ENCODE results near the gene PCSK5.

DNA sequence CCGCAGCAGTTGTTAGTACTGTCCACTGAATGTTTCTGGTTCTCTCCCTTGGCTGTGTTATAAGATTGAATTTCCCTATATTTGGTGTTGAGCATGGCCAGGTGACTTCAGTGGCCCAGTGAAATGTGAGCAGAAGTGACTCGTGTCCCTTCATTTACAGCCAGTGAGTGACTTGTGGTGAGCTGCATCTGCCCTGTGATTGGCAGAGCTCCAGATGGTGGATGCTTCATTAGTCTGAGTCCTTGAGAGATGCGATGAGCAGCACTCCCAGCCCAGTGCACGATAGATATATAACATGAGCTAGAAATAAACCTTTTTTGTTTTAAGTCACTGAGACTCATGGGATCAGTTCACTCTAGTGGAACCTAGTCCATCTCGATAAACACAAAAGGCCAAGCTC lies 19.3 kb downstream of the PCSK5 start:
- TF ChIP-seq, protein P1, sequence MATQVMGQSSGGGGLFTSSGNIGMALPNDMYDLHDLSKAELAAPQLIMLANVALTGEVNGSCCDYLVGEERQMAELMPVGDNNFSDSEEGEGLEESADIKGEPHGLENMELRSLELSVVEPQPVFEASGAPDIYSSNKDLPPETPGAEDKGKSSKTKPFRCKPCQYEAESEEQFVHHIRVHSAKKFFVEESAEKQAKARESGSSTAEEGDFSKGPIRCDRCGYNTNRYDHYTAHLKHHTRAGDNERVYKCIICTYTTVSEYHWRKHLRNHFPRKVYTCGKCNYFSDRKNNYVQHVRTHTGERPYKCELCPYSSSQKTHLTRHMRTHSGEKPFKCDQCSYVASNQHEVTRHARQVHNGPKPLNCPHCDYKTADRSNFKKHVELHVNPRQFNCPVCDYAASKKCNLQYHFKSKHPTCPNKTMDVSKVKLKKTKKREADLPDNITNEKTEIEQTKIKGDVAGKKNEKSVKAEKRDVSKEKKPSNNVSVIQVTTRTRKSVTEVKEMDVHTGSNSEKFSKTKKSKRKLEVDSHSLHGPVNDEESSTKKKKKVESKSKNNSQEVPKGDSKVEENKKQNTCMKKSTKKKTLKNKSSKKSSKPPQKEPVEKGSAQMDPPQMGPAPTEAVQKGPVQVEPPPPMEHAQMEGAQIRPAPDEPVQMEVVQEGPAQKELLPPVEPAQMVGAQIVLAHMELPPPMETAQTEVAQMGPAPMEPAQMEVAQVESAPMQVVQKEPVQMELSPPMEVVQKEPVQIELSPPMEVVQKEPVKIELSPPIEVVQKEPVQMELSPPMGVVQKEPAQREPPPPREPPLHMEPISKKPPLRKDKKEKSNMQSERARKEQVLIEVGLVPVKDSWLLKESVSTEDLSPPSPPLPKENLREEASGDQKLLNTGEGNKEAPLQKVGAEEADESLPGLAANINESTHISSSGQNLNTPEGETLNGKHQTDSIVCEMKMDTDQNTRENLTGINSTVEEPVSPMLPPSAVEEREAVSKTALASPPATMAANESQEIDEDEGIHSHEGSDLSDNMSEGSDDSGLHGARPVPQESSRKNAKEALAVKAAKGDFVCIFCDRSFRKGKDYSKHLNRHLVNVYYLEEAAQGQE (IDR thresholded peaks at IDR 0.05; ENCODE audit: borderline replicate concordance), result no peak
- no peak for TF ChIP-seq POLR2AphosphoS5 (IDR thresholded peaks at IDR 0.05)
- TF ChIP-seq EZH2 (IDR thresholded peaks at IDR 0.05; ENCODE audit: borderline replicate concordance, insufficient read depth, low read length, poor library complexity, severe bottlenecking), result no peak
- TF ChIP-seq, protein P2, sequence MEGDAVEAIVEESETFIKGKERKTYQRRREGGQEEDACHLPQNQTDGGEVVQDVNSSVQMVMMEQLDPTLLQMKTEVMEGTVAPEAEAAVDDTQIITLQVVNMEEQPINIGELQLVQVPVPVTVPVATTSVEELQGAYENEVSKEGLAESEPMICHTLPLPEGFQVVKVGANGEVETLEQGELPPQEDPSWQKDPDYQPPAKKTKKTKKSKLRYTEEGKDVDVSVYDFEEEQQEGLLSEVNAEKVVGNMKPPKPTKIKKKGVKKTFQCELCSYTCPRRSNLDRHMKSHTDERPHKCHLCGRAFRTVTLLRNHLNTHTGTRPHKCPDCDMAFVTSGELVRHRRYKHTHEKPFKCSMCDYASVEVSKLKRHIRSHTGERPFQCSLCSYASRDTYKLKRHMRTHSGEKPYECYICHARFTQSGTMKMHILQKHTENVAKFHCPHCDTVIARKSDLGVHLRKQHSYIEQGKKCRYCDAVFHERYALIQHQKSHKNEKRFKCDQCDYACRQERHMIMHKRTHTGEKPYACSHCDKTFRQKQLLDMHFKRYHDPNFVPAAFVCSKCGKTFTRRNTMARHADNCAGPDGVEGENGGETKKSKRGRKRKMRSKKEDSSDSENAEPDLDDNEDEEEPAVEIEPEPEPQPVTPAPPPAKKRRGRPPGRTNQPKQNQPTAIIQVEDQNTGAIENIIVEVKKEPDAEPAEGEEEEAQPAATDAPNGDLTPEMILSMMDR (IDR thresholded peaks at IDR 0.05; ENCODE audit: poor library complexity, severe bottlenecking), result no peak
- no peak for TF ChIP-seq RAD21 (conservative IDR thresholded peaks at IDR 0.05)
- no peak for TF ChIP-seq TAF1 (IDR thresholded peaks at IDR 0.05; ENCODE audit: low read depth)
- no peak for TF ChIP-seq EP300 (conservative IDR thresholded peaks at IDR 0.05; ENCODE audit: poor library complexity, severe bottlenecking)
- TF ChIP-seq SMC3 (conservative IDR thresholded peaks at IDR 0.05; ENCODE audit: poor library complexity), result no peak

Data from neural cell (in vitro differentiated cells).